A673 (cell line): ENCODE data around the gene MRPL54. TPM values are rescaled to one million over a fixed set of nuclear protein-coding genes. Genes with fewer than 3 reads are reported as not detected.

ENCODE experiments used
- BruUV-seq: library from RNA; stranded (reverse); fragments of 400-500 nt; replicated peaks from 2 replicates; lab custom pipeline; 2021; lab: Mats Ljungman, UMichigan
- CTCF ChIA-PET: fragments of 300-600 bp; sonication (Branson Sonifier 250); formaldehyde crosslinking; loops from one replicate; lab custom pipeline; 2022; ENCODE audit warnings: antibody characterized with exemption; lab: Charles Lee
- POLR2A ChIA-PET: fragments of 300-600 bp; sonication (Branson Sonifier 250); formaldehyde crosslinking; loops from one replicate; lab custom pipeline; 2022; ENCODE audit warnings: antibody characterized with exemption; ENCODE audit not compliant: low non-redundant PET; lab: Charles Lee
- DNase-seq: peaks from one replicate; pipeline ENCODE4 v3.0.0-alpha.2; 2015; ENCODE audit warnings: low spot score
- H3K27ac ChIP-seq: fragments of 200-600 bp; sonication (generic); 2 replicates; pipeline ENCODE4 v1.5.1; 2016; ENCODE audit warnings: mixed run types, low read depth, mild to moderate bottlenecking, mixed read lengths, antibody characterized with exemption, low read length; ENCODE audit not compliant: poor library complexity, severe bottlenecking
- H3K27me3 ChIP-seq: fragments of 200-600 bp; sonication (generic); replicated peaks from 2 replicates; pipeline ENCODE4 v1.6.1; 2017; ENCODE audit warnings: mixed run types, low read depth, mild to moderate bottlenecking, mixed read lengths, antibody characterized with exemption, low read length; ENCODE audit not compliant: insufficient read depth, poor library complexity
- H3K36me3 ChIP-seq: fragments of 200-600 bp; sonication (generic); 2 replicates; pipeline ENCODE4 v1.6.1; 2016; ENCODE audit warnings: mixed run types, mild to moderate bottlenecking, mixed read lengths, antibody characterized with exemption, low read length; ENCODE audit not compliant: insufficient read depth, poor library complexity, severe bottlenecking
- H3K4me1 ChIP-seq: fragments of 200-600 bp; sonication (generic); 2 replicates; pipeline ENCODE4 v1.6.1; 2017; ENCODE audit warnings: mixed run types, mild to moderate bottlenecking, mixed read lengths, antibody characterized with exemption, low read length; ENCODE audit not compliant: insufficient read depth, poor library complexity, severe bottlenecking
- H3K4me3 ChIP-seq: fragments of 200-600 bp; sonication (generic); 2 replicates; pipeline ENCODE4 v1.5.1; 2016; ENCODE audit warnings: low read depth, mixed run types, mild to moderate bottlenecking, mixed read lengths, low read length; ENCODE audit not compliant: poor library complexity, severe bottlenecking
- H3K9me3 ChIP-seq: fragments of 200-600 bp; sonication (generic); 2 replicates; pipeline ENCODE4 v1.6.1; 2016; ENCODE audit warnings: mixed run types, low read depth, mild to moderate bottlenecking, mixed read lengths, antibody characterized with exemption, low read length; ENCODE audit not compliant: poor library complexity, severe bottlenecking
- CTCF ChIP-seq: fragments of 300-800, 200-600 bp; sonication (generic); conservative IDR thresholded peaks from 2 replicates; pipeline ENCODE4 v1.5.1; 2017; ENCODE audit warnings: low read depth, mild to moderate bottlenecking, antibody characterized with exemption, low read length, moderate library complexity, mixed read lengths
- EZH2 ChIP-seq: fragments of 200-600 bp; sonication (generic); IDR thresholded peaks from 2 replicates; pipeline ENCODE4 v1.6.1; 2017; ENCODE audit warnings: borderline replicate concordance, low read depth, mild to moderate bottlenecking, mixed read lengths, antibody characterized with exemption, low read length; ENCODE audit not compliant: poor library complexity, severe bottlenecking
- intact Hi-C: fragments of 100-400 bp; cut with micrococcal nuclease; formaldehyde crosslinking; loops from one replicate; pipeline ENCODE4 v1.10.0; 2022; ENCODE audit not compliant: unreplicated experiment
- total RNA-seq: library from RNA; stranded (reverse); gene quantifications from 2 replicates; pipeline ENCODE4 v1.2.3, GENCODE V29; 2021

Gene MRPL54
- total RNA-seq, 1 experiment from 2014 or later: 51.3 TPM

DNA sequence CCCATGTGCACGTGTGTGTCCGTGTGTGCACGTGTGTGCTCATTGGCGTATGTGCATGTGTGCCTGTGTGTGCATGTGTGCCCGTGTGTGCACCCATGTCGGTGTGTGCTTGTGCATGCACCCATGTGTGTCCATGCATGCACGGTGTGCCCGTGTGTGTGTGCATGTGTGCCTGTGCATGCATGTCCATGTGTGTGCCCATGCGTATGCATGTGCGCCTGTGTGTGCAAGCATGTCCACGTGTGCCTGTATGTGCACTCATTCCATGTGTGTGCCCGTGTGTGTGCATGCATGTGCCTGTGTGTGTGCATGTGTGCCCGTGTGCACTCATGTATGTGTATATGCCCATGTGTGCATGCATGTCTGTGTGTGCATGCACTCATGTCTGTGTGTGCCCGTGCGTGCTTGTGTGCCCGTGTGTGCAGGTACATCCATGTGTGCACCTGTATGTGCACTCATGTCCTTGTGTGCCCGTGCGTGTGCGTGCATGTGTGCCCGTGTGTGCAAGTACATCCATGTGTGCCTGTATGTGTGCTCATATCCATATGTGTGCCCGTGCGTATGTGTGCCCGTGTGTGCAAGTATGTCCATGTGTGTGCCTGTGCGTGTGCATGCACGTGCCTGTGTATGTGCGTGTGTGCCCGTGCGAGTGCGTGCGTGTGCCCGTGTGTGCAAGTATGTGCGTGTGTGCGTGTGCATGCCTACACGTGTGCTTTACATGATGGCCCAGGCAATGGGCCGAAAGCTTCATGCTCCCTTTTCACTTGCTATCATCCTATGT, 45.3 kb downstream of the MRPL54 start:
- DNase-seq: no peak
- H3K4me1 ChIP-seq: no peaks in the 10 kb centered on the region
- intact Hi-C loops: no loop called here
- H3K27ac ChIP-seq: no peak overlapping the region
- H3K36me3 ChIP-seq: no peaks in the 10 kb centered on the region
- no peaks in the 10 kb centered on the region for H3K9me3 ChIP-seq
- ChIA-PET POLR2A (no interaction called here), CTCF (no interaction called here)
- no peaks in the 10 kb centered on the region for H3K27me3 ChIP-seq
- no peak for TF ChIP-seq CTCF
- TF ChIP-seq EZH2: no peak
- no peak overlapping the region for H3K4me3 ChIP-seq
- no TSS peak for BruUV-seq

GRCh38 chr19:3808420-3809143, 46.1 kb downstream of the MRPL54 start:
- Histone ChIP-seq H3K27ac (no peak overlapping the region), H3K9me3 (no peaks in the 10 kb centered on the region), H3K36me3 (no peaks in the 10 kb centered on the region), H3K4me3 (no peak overlapping the region), H3K27me3 (no peaks in the 10 kb centered on the region), H3K4me1 (no peaks in the 10 kb centered on the region)
- no peak for DNase-seq
- ChIA-PET POLR2A (no interaction called here), CTCF (interaction anchor here (0.6 kb wide), 1 partner anchor 19 kb away, joined by 10 read pairs; no protein-coding TSS in a partner anchor)
- BruUV-seq: no TSS peak
- intact Hi-C loops: no loop called here
- TF ChIP-seq EZH2 (no peak), CTCF (no peak)

DNA sequence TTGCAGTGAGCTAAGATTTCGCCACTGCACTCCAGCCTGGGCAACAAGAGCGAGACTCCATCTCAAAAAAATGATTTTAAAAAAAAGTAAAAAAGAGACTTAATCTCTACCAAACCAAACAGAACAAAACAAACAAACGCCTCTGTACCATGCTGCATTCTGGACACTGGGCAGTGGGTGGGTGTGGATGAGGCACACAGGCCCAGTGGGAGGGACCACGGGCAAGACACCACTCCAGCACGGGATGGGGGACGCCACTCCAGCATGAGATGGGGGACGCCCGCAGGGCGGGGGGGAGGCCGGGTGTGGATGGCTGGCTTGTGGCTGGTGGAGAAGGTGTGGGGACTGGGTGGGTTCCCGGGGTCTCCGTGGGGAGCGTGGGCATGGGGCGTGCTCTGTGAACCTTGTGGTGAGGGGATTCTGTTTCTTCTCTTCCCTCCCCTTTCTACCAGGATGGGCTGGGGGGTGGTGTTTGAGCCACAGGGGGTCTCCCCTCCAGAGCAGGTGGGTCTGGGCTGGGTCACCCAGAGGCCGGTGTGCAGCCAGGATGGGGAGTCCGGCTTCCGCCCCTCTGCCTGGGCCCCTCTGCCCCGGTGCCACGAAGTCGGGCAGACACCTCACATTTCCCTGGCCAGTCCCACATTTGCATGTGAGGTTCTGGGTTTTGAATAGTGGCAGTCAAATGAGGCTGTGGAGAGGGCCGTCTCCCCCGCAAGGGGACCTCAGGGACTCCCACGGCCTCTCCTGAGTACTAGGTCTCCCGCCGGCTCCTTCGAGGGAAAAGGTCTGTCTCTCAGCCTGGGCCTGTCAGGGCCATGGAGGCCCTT, 47.6 kb downstream of the MRPL54 start:
- ChIA-PET POLR2A (no interaction called here), CTCF (no interaction called here)

More for the DNA sequence above, 47.6 kb downstream of the MRPL54 start:
- Histone ChIP-seq H3K4me1 (no peaks in the 10 kb centered on the region), H3K9me3 (no peaks in the 10 kb centered on the region), H3K27ac (no peak overlapping the region), H3K27me3 (no peaks in the 10 kb centered on the region), H3K4me3 (no peak overlapping the region), H3K36me3 (no peaks in the 10 kb centered on the region)
- DNase-seq: no peak
- intact Hi-C loops: loop anchor here (10.0 kb wide), 1 partner anchor 155 kb away; no protein-coding TSS in a partner anchor
- BruUV-seq: no TSS peak
- TF ChIP-seq CTCF: no peak
- TF ChIP-seq EZH2: no peak
